ENCODE data around the gene CTLA4. TPM values are rescaled to one million over a fixed set of nuclear protein-coding genes. Genes with fewer than 3 reads are reported as not detected.

Gene CTLA4
- total and polyA plus RNA-seq, 9 donors: 0.14 to 1.1 (median 0.41) TPM; not detected in 5

DNA sequence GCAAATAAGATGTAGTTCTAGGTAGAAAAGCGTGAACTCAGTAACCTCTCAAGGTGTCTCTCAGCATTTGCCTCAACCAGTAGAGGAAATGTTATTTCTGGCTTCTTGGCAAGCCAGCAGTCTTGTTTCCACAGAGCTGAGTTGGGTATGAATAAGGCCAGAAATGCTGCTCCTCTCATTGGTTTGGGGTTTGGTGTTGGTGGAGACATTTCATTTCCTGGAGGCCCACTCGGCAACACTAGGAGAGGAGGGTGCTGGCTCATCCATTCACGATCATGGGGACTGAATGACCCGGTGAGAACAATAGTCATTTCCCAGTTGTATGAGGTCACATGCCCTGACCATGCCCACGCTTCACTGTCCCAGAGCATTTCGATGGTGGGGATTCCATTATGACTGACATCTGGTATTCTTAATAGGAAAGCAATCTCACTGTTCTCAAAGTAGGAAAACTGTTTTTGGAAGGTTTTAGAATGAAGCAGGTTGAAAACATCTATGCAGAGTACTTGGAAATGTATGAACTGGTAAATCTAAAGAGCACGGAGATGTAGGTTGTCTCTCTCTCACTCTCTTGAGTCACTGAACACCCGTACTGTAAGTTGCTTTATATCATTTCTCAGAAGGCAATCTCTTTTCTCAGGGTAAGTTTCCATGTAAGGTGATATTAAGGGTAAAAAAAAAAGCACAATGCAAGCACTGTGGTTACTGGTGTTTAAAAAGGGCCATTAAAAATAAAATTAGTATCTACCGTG is 37.1 kb upstream of the CTLA4 start:
- Histone ChIP-seq H3K9me3 (replicated peaks; ENCODE audit: control insufficient read depth, low read depth, low read length) (no peaks in the 10 kb centered on the region), H3K4me1 (ENCODE audit: control insufficient read depth, insufficient read depth, low read length) (no peaks in the 10 kb centered on the region), H3K27me3 (ENCODE audit: control insufficient read depth, insufficient read depth, low read length) (no peaks in the 10 kb centered on the region), H3K4me3 (ENCODE audit: low read length) (no peak overlapping the region), H3K36me3 (ENCODE audit: control insufficient read depth, insufficient read depth, low read length) (no peaks in the 10 kb centered on the region), H3K27ac (ENCODE audit: low read length) (no peak overlapping the region)
- WGBS (ENCODE audit: insufficient coverage): 83% methylated on average over 3 of the region's 9 CpGs
- no peak for DNase-seq

DNA sequence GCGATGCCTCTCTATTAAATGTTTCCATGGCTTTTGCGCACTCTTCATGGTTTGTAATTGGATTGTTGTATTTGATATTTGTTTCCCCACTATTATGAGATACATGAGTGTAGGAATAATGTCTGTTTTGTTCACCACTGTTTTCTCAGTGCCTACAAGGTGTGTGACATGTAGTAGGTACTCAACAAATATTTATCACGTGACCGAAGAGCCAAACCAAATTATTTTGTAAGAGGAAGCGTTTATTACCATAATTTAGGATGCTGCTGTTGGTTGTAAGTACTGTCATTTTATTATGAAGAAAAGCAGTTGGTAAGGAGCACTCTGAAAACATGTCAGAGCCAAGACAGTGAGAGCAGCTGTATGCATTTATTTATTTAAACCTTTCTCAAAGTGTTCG is 32.2 kb upstream of the CTLA4 start:
- DNase-seq: no peak
- Histone ChIP-seq H3K4me1 (ENCODE audit: control insufficient read depth, insufficient read depth, low read length) (no peaks in the 10 kb centered on the region), H3K9me3 (replicated peaks; ENCODE audit: control insufficient read depth, low read depth, low read length) (no peaks in the 10 kb centered on the region), H3K27ac (ENCODE audit: low read length) (no peak overlapping the region), H3K4me3 (ENCODE audit: low read length) (no peak overlapping the region), H3K36me3 (ENCODE audit: control insufficient read depth, insufficient read depth, low read length) (no peaks in the 10 kb centered on the region), H3K27me3 (ENCODE audit: control insufficient read depth, insufficient read depth, low read length) (no peaks in the 10 kb centered on the region)
- 83% methylated on average over 1 of the region's 6 CpGs for WGBS (ENCODE audit: insufficient coverage)

DNA sequence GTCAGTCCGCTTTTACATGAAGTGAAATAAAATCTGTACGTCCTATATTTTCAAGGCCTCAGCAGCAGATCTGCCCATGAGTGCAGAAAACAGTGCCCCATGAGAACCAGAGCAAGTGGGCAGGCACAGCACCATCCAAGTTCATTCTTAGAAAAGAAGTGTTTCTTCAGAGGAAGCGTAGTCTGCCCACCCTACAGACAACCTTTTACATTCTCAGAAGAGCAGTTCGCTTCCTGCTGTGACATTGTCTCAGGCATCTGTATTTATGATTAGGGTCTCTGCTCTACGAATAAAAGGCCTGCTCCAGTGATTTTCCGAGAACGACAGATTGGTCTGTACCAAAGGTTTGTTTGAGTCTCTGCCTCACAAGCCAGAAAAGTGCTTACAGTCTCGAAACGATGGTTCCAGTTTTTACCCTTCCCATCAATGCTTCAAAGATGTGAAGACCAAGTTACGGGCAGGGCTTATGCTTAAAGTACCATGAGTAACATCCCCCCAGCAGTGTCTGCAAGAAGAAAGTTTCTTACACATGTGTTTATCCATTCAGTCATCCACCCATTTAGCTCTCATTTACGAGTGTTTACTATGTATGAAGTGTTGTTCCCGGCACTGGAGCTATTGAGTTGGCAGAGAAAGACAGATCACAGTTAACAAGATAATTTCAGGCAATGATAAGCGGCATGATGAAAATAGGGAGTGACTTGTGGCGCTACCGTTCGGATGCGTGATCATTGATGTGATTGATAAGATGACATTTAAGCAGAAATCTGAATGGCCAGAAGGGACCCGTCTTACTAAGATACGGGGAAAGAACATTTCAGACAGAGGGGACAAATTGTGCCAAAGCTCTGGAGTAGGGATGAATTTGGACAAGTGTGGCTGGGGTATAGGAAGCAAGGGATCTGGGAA is 31.4 kb upstream of the CTLA4 start:
- no peak overlapping the region for H3K27ac ChIP-seq (ENCODE audit: low read length)
- H3K4me1 ChIP-seq (ENCODE audit: control insufficient read depth, insufficient read depth, low read length): no peaks in the 10 kb centered on the region
- no peak for DNase-seq
- H3K9me3 ChIP-seq (replicated peaks; ENCODE audit: control insufficient read depth, low read depth, low read length): no peaks in the 10 kb centered on the region
- H3K36me3 ChIP-seq (ENCODE audit: control insufficient read depth, insufficient read depth, low read length): no peaks in the 10 kb centered on the region
- H3K4me3 ChIP-seq (ENCODE audit: low read length): no peak overlapping the region
- 89% methylated on average over 14 of the region's 19 CpGs for WGBS (ENCODE audit: insufficient coverage)
- no peaks in the 10 kb centered on the region for H3K27me3 ChIP-seq (ENCODE audit: control insufficient read depth, insufficient read depth, low read length)

DNA sequence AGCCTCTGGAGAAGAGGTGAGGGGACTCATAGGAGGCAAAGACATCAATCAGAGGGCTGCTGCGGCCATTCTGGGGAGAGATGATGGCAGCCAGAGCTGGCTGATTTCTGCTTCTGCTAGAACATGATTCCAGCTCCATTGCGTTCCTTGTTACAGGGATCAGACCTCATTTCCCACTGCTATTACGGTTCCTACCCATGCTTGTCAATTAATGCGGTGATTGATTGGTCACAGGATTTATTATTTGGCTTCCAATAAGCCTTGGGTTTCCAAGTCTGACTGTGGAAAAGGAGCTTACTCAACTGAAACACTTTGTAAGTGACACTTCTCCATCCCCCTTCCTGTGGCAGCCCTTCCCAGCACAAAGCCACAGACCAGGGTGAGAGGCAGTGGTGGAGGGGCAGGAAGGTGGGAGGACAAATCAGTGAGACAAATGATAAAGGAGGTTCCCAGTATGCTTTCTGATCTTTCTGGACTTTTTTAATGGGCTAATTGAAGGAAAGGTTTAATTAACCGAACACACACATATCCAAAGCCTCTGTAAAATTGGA is 26.8 kb upstream of the CTLA4 start:
- peak; percentile 52 for DNase-seq
- Histone ChIP-seq H3K36me3 (ENCODE audit: control insufficient read depth, insufficient read depth, low read length) (no peaks in the 10 kb centered on the region), H3K4me3 (ENCODE audit: low read length) (no peak overlapping the region), H3K27ac (ENCODE audit: low read length) (no peak overlapping the region), H3K27me3 (ENCODE audit: control insufficient read depth, insufficient read depth, low read length) (no peaks in the 10 kb centered on the region), H3K9me3 (replicated peaks; ENCODE audit: control insufficient read depth, low read depth, low read length) (no peaks in the 10 kb centered on the region), H3K4me1 (ENCODE audit: control insufficient read depth, insufficient read depth, low read length) (no peaks in the 10 kb centered on the region)
- WGBS (ENCODE audit: insufficient coverage): 94% methylated on average over 2 of the region's 5 CpGs

DNA sequence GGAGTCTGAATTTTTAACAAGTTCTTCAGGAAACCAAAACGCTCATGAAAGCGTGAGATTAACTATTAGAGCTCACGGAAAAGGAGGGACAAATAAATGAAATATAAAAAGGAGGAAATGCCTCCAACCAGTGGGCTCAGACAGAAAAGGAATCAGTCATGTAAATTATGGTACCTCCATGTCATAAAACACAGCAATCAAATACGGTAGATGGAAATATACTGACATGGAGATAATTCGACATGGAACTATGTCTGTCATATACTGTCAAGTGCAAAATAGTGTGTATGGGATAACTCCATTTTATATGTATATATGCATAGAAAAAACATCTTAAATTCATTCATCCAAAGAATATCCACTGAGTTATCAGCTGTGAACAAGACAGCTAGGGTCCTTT is 25.9 kb upstream of the CTLA4 start:
- no peaks in the 10 kb centered on the region for H3K36me3 ChIP-seq (ENCODE audit: control insufficient read depth, insufficient read depth, low read length)
- DNase-seq: no peak
- 94% methylated on average over 3 of the region's 5 CpGs for WGBS (ENCODE audit: insufficient coverage)
- H3K4me1 ChIP-seq (ENCODE audit: control insufficient read depth, insufficient read depth, low read length): no peaks in the 10 kb centered on the region
- no peaks in the 10 kb centered on the region for H3K9me3 ChIP-seq (replicated peaks; ENCODE audit: control insufficient read depth, low read depth, low read length)
- no peak overlapping the region for H3K27ac ChIP-seq (ENCODE audit: low read length)
- no peak overlapping the region for H3K4me3 ChIP-seq (ENCODE audit: low read length)
- no peaks in the 10 kb centered on the region for H3K27me3 ChIP-seq (ENCODE audit: control insufficient read depth, insufficient read depth, low read length)

DNA sequence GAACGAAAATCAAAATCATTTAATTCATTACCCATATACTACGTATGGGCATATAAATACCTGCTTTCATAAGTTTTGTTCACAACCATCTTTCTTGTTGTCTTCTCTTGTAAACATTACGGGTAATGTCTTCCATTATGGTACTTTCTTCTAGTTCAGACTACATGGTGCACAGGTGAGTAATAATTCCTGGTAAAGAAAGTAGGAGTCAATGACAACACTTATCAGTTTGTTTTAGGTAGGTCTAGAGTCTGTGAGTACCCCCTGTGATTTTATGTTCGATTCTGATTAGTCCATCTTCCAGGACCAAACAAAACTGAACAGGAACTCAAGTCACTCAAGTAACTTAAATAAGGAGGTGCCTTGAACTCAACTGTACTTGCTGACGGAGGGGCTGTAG is 25.2 kb upstream of the CTLA4 start:
- Histone ChIP-seq H3K9me3 (replicated peaks; ENCODE audit: control insufficient read depth, low read depth, low read length) (no peaks in the 10 kb centered on the region), H3K27ac (ENCODE audit: low read length) (no peak overlapping the region), H3K4me1 (ENCODE audit: control insufficient read depth, insufficient read depth, low read length) (no peaks in the 10 kb centered on the region), H3K4me3 (ENCODE audit: low read length) (no peak overlapping the region), H3K27me3 (ENCODE audit: control insufficient read depth, insufficient read depth, low read length) (no peaks in the 10 kb centered on the region), H3K36me3 (ENCODE audit: control insufficient read depth, insufficient read depth, low read length) (no peaks in the 10 kb centered on the region)
- no peak for DNase-seq
- no CpG with 5 or more reads among the region's 5 CpGs for WGBS (ENCODE audit: insufficient coverage)

DNA sequence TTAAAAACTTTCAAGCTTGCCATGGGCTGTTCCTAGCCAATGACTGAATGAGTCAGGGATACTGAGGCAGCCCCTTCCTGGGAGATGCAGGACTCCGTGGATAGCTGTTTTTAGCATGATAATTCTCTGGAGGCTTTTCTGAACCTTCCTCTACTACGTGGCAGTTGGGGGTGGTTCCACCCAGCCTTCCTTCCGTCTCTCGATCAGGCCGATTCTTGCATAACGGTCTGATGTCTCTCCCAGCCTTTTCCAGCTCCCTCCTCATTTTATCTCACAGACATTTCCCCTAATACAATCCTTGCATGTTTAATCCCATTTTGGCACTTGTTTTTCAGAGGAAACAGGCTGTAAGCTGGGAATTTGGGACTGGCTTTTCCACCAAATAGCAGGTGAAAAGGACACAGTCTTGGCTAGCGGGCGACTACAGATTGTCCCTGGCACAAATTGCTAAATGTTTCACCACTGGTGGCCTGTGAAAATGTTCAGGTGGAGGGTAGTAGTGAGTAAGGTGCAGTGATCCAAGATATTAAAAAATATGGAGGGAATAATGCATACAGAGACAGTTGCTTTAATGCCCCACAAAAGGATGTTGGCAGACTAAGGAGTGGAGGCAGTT is 21.0 kb upstream of the CTLA4 start:
- H3K4me1 ChIP-seq (ENCODE audit: control insufficient read depth, insufficient read depth, low read length): no peaks in the 10 kb centered on the region
- no peaks in the 10 kb centered on the region for H3K27me3 ChIP-seq (ENCODE audit: control insufficient read depth, insufficient read depth, low read length)
- H3K9me3 ChIP-seq (replicated peaks; ENCODE audit: control insufficient read depth, low read depth, low read length): no peaks in the 10 kb centered on the region
- no peak overlapping the region for H3K27ac ChIP-seq (ENCODE audit: low read length)
- no peaks in the 10 kb centered on the region for H3K36me3 ChIP-seq (ENCODE audit: control insufficient read depth, insufficient read depth, low read length)
- H3K4me3 ChIP-seq (ENCODE audit: low read length): no peak overlapping the region
- DNase-seq: peak; percentile 50
- WGBS (ENCODE audit: insufficient coverage): 55% methylated on average over 5 of the region's 8 CpGs

DNA sequence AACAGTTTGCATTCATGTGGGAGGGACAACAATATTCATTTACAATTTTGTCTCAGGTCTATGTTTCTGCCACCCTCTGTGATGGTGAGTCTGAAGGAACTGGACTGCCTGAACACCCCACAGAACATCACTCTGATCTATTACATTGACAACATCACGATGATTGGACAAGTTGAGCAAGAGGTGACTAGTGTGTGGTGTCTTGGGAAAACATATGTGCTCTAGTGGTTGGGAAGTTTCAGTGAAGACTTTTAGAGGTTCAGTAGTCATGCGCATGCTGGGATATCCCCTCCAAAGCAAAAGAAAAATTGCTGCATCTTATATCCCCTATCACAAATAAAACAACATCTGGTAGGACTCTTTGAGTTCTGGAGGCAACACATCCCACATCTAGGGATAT is 18.6 kb upstream of the CTLA4 start:
- no peak for DNase-seq
- H3K36me3 ChIP-seq (ENCODE audit: control insufficient read depth, insufficient read depth, low read length): no peaks in the 10 kb centered on the region
- no peaks in the 10 kb centered on the region for H3K9me3 ChIP-seq (replicated peaks; ENCODE audit: control insufficient read depth, low read depth, low read length)
- H3K27ac ChIP-seq (ENCODE audit: low read length): no peak overlapping the region
- no CpG with 5 or more reads among the region's 2 CpGs for WGBS (ENCODE audit: insufficient coverage)
- H3K27me3 ChIP-seq (ENCODE audit: control insufficient read depth, insufficient read depth, low read length): no peaks in the 10 kb centered on the region
- H3K4me1 ChIP-seq (ENCODE audit: control insufficient read depth, insufficient read depth, low read length): no peaks in the 10 kb centered on the region
- no peak overlapping the region for H3K4me3 ChIP-seq (ENCODE audit: low read length)

DNA sequence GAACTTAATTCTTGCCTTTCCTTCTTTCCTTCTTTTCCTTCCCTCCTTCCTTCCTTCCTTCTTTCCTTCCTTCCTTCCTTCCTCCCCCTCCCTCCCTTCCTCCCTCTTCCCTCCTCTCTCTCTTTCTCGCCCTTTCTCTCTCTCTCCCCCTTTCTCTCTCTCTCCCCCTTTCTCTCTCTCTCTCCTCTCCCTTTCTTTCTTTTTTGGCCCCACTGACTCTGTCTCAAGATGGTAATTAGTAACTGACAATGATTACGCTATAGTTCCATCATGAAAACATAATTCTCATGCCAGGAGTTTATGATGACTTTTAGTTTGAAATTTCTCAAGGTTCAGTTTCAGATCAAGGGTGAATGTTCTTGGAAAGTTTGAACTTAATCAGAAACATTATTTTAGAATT is 14.8 kb upstream of the CTLA4 start:
- H3K27ac ChIP-seq (ENCODE audit: low read length): no peak overlapping the region
- no peaks in the 10 kb centered on the region for H3K4me1 ChIP-seq (ENCODE audit: control insufficient read depth, insufficient read depth, low read length)
- no peaks in the 10 kb centered on the region for H3K9me3 ChIP-seq (replicated peaks; ENCODE audit: control insufficient read depth, low read depth, low read length)
- H3K36me3 ChIP-seq (ENCODE audit: control insufficient read depth, insufficient read depth, low read length): no peaks in the 10 kb centered on the region
- no peak overlapping the region for H3K4me3 ChIP-seq (ENCODE audit: low read length)
- no CpG with 5 or more reads among the region's 2 CpGs for whole genome bisulfite sequencing (ENCODE audit: insufficient coverage)
- DNase-seq: no peak
- no peaks in the 10 kb centered on the region for H3K27me3 ChIP-seq (ENCODE audit: control insufficient read depth, insufficient read depth, low read length)

DNA sequence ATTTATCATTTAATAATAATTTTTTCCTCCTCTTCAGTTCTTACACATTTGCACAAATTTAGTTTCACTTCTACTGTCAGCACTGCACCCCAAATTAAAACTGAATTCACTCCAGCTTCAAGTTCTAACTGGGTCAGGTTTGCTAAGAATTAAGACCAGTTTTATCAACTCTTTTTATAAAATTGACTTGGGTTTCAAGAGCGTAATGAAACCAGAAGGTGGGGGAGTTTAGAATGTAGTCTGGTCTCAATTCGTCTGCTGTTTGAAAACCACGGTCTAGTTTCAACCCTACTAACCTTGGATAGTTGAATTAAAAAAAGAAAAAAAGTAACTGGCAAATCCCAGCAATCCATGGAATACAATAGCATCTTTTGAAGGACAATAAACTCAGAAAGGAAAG is 14.3 kb upstream of the CTLA4 start:
- no CpG with 5 or more reads among the region's 3 CpGs for WGBS (ENCODE audit: insufficient coverage)
- Histone ChIP-seq H3K4me3 (ENCODE audit: low read length) (no peak overlapping the region), H3K27ac (ENCODE audit: low read length) (no peak overlapping the region), H3K27me3 (ENCODE audit: control insufficient read depth, insufficient read depth, low read length) (no peaks in the 10 kb centered on the region), H3K4me1 (ENCODE audit: control insufficient read depth, insufficient read depth, low read length) (no peaks in the 10 kb centered on the region), H3K36me3 (ENCODE audit: control insufficient read depth, insufficient read depth, low read length) (no peaks in the 10 kb centered on the region), H3K9me3 (replicated peaks; ENCODE audit: control insufficient read depth, low read depth, low read length) (no peaks in the 10 kb centered on the region)
- DNase-seq: no peak

All from muscle of leg (tissue), 11 donors.